ENCODE data around the gene FAM193A.

- TF ChIP-seq BACH2 (CRISPR knock-in tag; IDR thresholded peaks at IDR 0.05; ENCODE audit: borderline replicate concordance) = no peak
- TF ChIP-seq, protein P1, sequence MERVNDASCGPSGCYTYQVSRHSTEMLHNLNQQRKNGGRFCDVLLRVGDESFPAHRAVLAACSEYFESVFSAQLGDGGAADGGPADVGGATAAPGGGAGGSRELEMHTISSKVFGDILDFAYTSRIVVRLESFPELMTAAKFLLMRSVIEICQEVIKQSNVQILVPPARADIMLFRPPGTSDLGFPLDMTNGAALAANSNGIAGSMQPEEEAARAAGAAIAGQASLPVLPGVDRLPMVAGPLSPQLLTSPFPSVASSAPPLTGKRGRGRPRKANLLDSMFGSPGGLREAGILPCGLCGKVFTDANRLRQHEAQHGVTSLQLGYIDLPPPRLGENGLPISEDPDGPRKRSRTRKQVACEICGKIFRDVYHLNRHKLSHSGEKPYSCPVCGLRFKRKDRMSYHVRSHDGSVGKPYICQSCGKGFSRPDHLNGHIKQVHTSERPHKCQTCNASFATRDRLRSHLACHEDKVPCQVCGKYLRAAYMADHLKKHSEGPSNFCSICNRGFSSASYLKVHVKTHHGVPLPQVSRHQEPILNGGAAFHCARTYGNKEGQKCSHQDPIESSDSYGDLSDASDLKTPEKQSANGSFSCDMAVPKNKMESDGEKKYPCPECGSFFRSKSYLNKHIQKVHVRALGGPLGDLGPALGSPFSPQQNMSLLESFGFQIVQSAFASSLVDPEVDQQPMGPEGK (CRISPR knock-in tag; IDR thresholded peaks at IDR 0.05; ENCODE audit: borderline replicate concordance) = no peak
- TF ChIP-seq, protein P2, sequence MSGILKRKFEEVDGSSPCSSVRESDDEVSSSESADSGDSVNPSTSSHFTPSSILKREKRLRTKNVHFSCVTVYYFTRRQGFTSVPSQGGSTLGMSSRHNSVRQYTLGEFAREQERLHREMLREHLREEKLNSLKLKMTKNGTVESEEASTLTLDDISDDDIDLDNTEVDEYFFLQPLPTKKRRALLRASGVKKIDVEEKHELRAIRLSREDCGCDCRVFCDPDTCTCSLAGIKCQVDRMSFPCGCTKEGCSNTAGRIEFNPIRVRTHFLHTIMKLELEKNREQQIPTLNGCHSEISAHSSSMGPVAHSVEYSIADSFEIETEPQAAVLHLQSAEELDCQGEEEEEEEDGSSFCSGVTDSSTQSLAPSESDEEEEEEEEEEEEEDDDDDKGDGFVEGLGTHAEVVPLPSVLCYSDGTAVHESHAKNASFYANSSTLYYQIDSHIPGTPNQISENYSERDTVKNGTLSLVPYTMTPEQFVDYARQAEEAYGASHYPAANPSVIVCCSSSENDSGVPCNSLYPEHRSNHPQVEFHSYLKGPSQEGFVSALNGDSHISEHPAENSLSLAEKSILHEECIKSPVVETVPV (CRISPR knock-in tag; IDR thresholded peaks at IDR 0.05) = no peak
- TF ChIP-seq ISL1 (CRISPR knock-in tag; IDR thresholded peaks at IDR 0.05) = no peak
- no peak for TF ChIP-seq ZFP3 (CRISPR knock-in tag; IDR thresholded peaks at IDR 0.05)
- TF ChIP-seq ZFP30 (CRISPR knock-in tag; IDR thresholded peaks at IDR 0.05) = no peak
These were observed 56.1 kb downstream of the FAM193A start for GRCh38 chr4:2592572-2592971.
